Neural cell (in vitro differentiated cells): Measurements from ENCODE around the gene RUBCNL. TPM values are rescaled to one million over a fixed set of nuclear protein-coding genes. Genes with fewer than 3 reads are reported as not detected.

ENCODE experiments used
- H2AFZ ChIP-seq: fragments of 200-600, 300-800 bp; sonication (generic), shearing (Covaris generic); 2 replicates; pipeline ENCODE4 v1.6.0; 2014; ENCODE audit warnings: low read depth, mild to moderate bottlenecking, antibody characterized with exemption, low read length, moderate library complexity
- H3F3A ChIP-seq: fragments of 200-600 bp; shearing (Covaris generic); 2 replicates; pipeline ENCODE4 v1.6.1; 2016; ENCODE audit warnings: mild to moderate bottlenecking, moderate library complexity, mixed read lengths, antibody characterized with exemption, low read length; ENCODE audit not compliant: insufficient read depth, poor library complexity, severe bottlenecking
- H3K27ac ChIP-seq: fragments of 200-600, 300-800 bp; sonication (generic), shearing (Covaris generic); 2 replicates; pipeline ENCODE4 v1.5.1; 2014; ENCODE audit warnings: mild to moderate bottlenecking, low read length, moderate library complexity
- H3K27me3 ChIP-seq: fragments of 300-800, 200-600 bp; sonication (generic), shearing (Covaris generic); 2 replicates; pipeline ENCODE4 v1.6.0; 2014; ENCODE audit warnings: mild to moderate bottlenecking, low read depth, low read length, moderate library complexity; ENCODE audit not compliant: insufficient read depth
- H3K36me3 ChIP-seq: fragments of 300-800, 200-600 bp; sonication (generic), shearing (Covaris generic); 2 replicates; pipeline ENCODE4 v1.5.1; 2014; ENCODE audit warnings: mild to moderate bottlenecking, antibody characterized with exemption, low read length, moderate library complexity; ENCODE audit not compliant: insufficient read depth
- H3K4me2 ChIP-seq: fragments of 300-800, 200-600 bp; sonication (generic), shearing (Covaris generic); 2 replicates; pipeline ENCODE4 v1.6.0; 2014; ENCODE audit warnings: mild to moderate bottlenecking, low read length
- H3K4me3 ChIP-seq: fragments of 300-800, 200-600 bp; sonication (generic), shearing (Covaris generic); 2 replicates; pipeline ENCODE4 v1.5.1; 2014; ENCODE audit warnings: mild to moderate bottlenecking, low read length, moderate library complexity
- H3K79me2 ChIP-seq: fragments of 200-600 bp; shearing (Covaris generic); replicated peaks from 2 replicates; pipeline ENCODE4 v1.6.0; 2014; ENCODE audit warnings: mild to moderate bottlenecking, low read length, moderate library complexity; ENCODE audit not compliant: insufficient read depth
- H3K9ac ChIP-seq: fragments of 300-800, 200-600 bp; sonication (generic), shearing (Covaris generic); 2 replicates; pipeline ENCODE4 v1.6.1; 2016; ENCODE audit warnings: mild to moderate bottlenecking, low read length, mixed read lengths
- H3K9me2 ChIP-seq: fragments of 200-600 bp; shearing (Covaris generic); 2 replicates; pipeline ENCODE4 v1.6.1; 2016; ENCODE audit warnings: mild to moderate bottlenecking, low read length, mixed read lengths; ENCODE audit not compliant: insufficient read depth
- H3K9me3 ChIP-seq: fragments of 200-600, 300-800 bp; sonication (generic), shearing (Covaris generic); 2 replicates; pipeline ENCODE4 v1.6.1; 2016; ENCODE audit warnings: mild to moderate bottlenecking, mixed run types, low read length, moderate library complexity, mixed read lengths
- H4K20me1 ChIP-seq: fragments of 200-600 bp; shearing (Covaris generic); 2 replicates; pipeline ENCODE4 v1.6.1; 2016; ENCODE audit warnings: mild to moderate bottlenecking, mixed run types; ENCODE audit not compliant: insufficient read depth
- CTCF ChIP-seq: fragments of 450-650 bp; IDR thresholded peaks from 2 replicates; pipeline ENCODE4 v1.5.1; 2014; ENCODE audit warnings: antibody characterized with exemption, mild to moderate bottlenecking, moderate library complexity; ENCODE audit not compliant: poor library complexity, severe bottlenecking
- EP300 ChIP-seq: fragments of 450-650 bp; conservative IDR thresholded peaks from 2 replicates; pipeline ENCODE4 v1.6.1; 2014; ENCODE audit warnings: antibody characterized with exemption, mild to moderate bottlenecking, moderate library complexity; ENCODE audit not compliant: poor library complexity, severe bottlenecking
- EZH2 ChIP-seq: fragments of 200-600, 300-800 bp; shearing (Covaris generic), sonication (generic); IDR thresholded peaks from 2 replicates; pipeline ENCODE4 v1.6.1; 2014; ENCODE audit warnings: antibody characterized with exemption, low read length, borderline replicate concordance, mild to moderate bottlenecking; ENCODE audit not compliant: insufficient read depth, poor library complexity, severe bottlenecking
- MXI1 ChIP-seq: fragments of 450-650 bp; conservative IDR thresholded peaks from 2 replicates; pipeline ENCODE4 v1.6.1; 2014; ENCODE audit warnings: antibody characterized with exemption, mild to moderate bottlenecking; ENCODE audit not compliant: poor library complexity, severe bottlenecking
- POLR2AphosphoS5 ChIP-seq: IDR thresholded peaks from 2 replicates; pipeline ENCODE4 v1.6.1; 2012
- RAD21 ChIP-seq: fragments of 450-650 bp; conservative IDR thresholded peaks from 2 replicates; pipeline ENCODE4 v1.6.1; 2014; ENCODE audit warnings: antibody characterized with exemption, mild to moderate bottlenecking, moderate library complexity
- SMC3 ChIP-seq: fragments of 450-650 bp; conservative IDR thresholded peaks from 2 replicates; pipeline ENCODE4 v1.6.1; 2014; ENCODE audit warnings: antibody characterized with exemption, mild to moderate bottlenecking, moderate library complexity; ENCODE audit not compliant: poor library complexity
- TAF1 ChIP-seq: IDR thresholded peaks from 2 replicates; pipeline ENCODE4 v1.6.1; 2012; ENCODE audit warnings: low read depth
- polyA plus RNA-seq: library from polyadenylated mRNA; depleted of rRNA; stranded (reverse); fragments of >200 nt; gene quantifications from 2 replicates; pipeline ENCODE4 v1.2.3, GENCODE V29; 2014
- TF ChIP-seq, protein P1 (sequence below): IDR thresholded peaks from 2 replicates; pipeline ENCODE4 v1.6.1; 2012; ENCODE audit warnings: borderline replicate concordance

Gene RUBCNL
- polyA plus RNA-seq, 1 donor from 2014 or later = not detected

- no peaks in the 10 kb centered on the region for H3F3A ChIP-seq
- H2AFZ ChIP-seq = no peak overlapping the region
- no peak overlapping the region for H3K4me3 ChIP-seq
- no peak overlapping the region for H3K4me2 ChIP-seq
- no peaks in the 10 kb centered on the region for H3K36me3 ChIP-seq
- no peaks in the 10 kb centered on the region for H4K20me1 ChIP-seq
- TF ChIP-seq SMC3 (peak; percentile 18), CTCF (peak; percentile 34), MXI1 (no peak), TAF1 (no peak), RAD21 (peak; percentile 45)
- no peaks in the 10 kb centered on the region for H3K9me2 ChIP-seq
- H3K79me2 ChIP-seq = no peaks in the 10 kb centered on the region
- no peak overlapping the region for H3K9ac ChIP-seq
- H3K27ac ChIP-seq = no peak overlapping the region
- no peaks in the 10 kb centered on the region for H3K27me3 ChIP-seq
- H3K9me3 ChIP-seq = no peaks in the 10 kb centered on the region
Observed at GRCh38 chr13:46317120-46317519, 69.9 kb downstream of the RUBCNL start.

GRCh38 chr13:46315491-46316075, 71.5 kb downstream of the RUBCNL start:
- H3K9me3 ChIP-seq = no peaks in the 10 kb centered on the region
- no peak overlapping the region for H3K27ac ChIP-seq
- H3K9ac ChIP-seq = no peak overlapping the region
- H2AFZ ChIP-seq = no peak overlapping the region
- TF ChIP-seq TAF1 (no peak), CTCF (no peak), EP300 (no peak), SMC3 (no peak), MXI1 (no peak)
- H4K20me1 ChIP-seq = no peaks in the 10 kb centered on the region
- no peaks in the 10 kb centered on the region for H3F3A ChIP-seq
- no peaks in the 10 kb centered on the region for H3K79me2 ChIP-seq
- no peaks in the 10 kb centered on the region for H3K9me2 ChIP-seq
- H3K36me3 ChIP-seq = no peaks in the 10 kb centered on the region
- no peak overlapping the region for H3K4me2 ChIP-seq
- no peak overlapping the region for H3K4me3 ChIP-seq
- no peaks in the 10 kb centered on the region for H3K27me3 ChIP-seq

GRCh38 chr13:46315036-46315435, 72.0 kb downstream of the RUBCNL start:
- Histone ChIP-seq H3K9me2 (no peaks in the 10 kb centered on the region), H3K27me3 (no peaks in the 10 kb centered on the region), H3K79me2 (no peaks in the 10 kb centered on the region), H3F3A (no peaks in the 10 kb centered on the region), H3K4me3 (no peak overlapping the region), H3K36me3 (no peaks in the 10 kb centered on the region), H3K9ac (no peak overlapping the region), H3K4me2 (no peak overlapping the region), H3K27ac (no peak overlapping the region), H3K9me3 (no peaks in the 10 kb centered on the region), H2AFZ (no peak overlapping the region), H4K20me1 (no peaks in the 10 kb centered on the region)
- TF ChIP-seq MXI1 = no peak
- TF ChIP-seq EP300 = no peak
- no peak for TF ChIP-seq EZH2
- TF ChIP-seq, protein P1, sequence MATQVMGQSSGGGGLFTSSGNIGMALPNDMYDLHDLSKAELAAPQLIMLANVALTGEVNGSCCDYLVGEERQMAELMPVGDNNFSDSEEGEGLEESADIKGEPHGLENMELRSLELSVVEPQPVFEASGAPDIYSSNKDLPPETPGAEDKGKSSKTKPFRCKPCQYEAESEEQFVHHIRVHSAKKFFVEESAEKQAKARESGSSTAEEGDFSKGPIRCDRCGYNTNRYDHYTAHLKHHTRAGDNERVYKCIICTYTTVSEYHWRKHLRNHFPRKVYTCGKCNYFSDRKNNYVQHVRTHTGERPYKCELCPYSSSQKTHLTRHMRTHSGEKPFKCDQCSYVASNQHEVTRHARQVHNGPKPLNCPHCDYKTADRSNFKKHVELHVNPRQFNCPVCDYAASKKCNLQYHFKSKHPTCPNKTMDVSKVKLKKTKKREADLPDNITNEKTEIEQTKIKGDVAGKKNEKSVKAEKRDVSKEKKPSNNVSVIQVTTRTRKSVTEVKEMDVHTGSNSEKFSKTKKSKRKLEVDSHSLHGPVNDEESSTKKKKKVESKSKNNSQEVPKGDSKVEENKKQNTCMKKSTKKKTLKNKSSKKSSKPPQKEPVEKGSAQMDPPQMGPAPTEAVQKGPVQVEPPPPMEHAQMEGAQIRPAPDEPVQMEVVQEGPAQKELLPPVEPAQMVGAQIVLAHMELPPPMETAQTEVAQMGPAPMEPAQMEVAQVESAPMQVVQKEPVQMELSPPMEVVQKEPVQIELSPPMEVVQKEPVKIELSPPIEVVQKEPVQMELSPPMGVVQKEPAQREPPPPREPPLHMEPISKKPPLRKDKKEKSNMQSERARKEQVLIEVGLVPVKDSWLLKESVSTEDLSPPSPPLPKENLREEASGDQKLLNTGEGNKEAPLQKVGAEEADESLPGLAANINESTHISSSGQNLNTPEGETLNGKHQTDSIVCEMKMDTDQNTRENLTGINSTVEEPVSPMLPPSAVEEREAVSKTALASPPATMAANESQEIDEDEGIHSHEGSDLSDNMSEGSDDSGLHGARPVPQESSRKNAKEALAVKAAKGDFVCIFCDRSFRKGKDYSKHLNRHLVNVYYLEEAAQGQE = no peak
- TF ChIP-seq POLR2AphosphoS5 = no peak
- no peak for TF ChIP-seq RAD21
- no peak for TF ChIP-seq TAF1
- TF ChIP-seq CTCF = no peak
- no peak for TF ChIP-seq SMC3
